Natural killer cell (primary cell): Measurements from ENCODE around the gene AIFM1. TPM values are rescaled to one million over a fixed set of nuclear protein-coding genes. Genes with fewer than 3 reads are reported as not detected.

Experiments
- ATAC-seq, 3 donors: fragments of 150-1000 bp in 2 of 3; fragments of 200-7000 bp in 1 of 3; cut with Tn5 transposase; 1 replicate in 1 of 3; 2 replicates in 2 of 3; pipeline ENCODE4 v1.10.0; 2021; ENCODE audit warnings: mild to moderate bottlenecking in 2 of 3, moderate library complexity in 2 of 3
- DNase-seq, 2 donors: peaks; one replicate each; pipeline versions ENCODE4 v3.0.0 to v3.0.0-alpha.2; 2013 to 2021; ENCODE audit warnings: mixed read lengths in 1 of 2
- H3K27ac ChIP-seq: one replicate; pipeline ENCODE4 v1.5.1; 2013; ENCODE audit warnings: mild to moderate bottlenecking, low read length
- H3K27me3 ChIP-seq: one replicate; pipeline ENCODE4 v1.6.1; 2013; ENCODE audit warnings: low read length; ENCODE audit not compliant: control insufficient read depth, insufficient read depth
- H3K36me3 ChIP-seq: one replicate; pipeline ENCODE4 v1.6.1; 2013; ENCODE audit warnings: low read length; ENCODE audit not compliant: control insufficient read depth, insufficient read depth
- H3K4me1 ChIP-seq: one replicate; pipeline ENCODE4 v1.6.1; 2013; ENCODE audit warnings: low read length; ENCODE audit not compliant: control insufficient read depth, insufficient read depth
- H3K4me3 ChIP-seq: one replicate; pipeline ENCODE4 v1.5.1; 2013; ENCODE audit warnings: low read length
- H3K9me3 ChIP-seq: one replicate; pipeline ENCODE4 v1.6.1; 2013; ENCODE audit warnings: low read length; ENCODE audit not compliant: control insufficient read depth, insufficient read depth
- H3K27ac Mint-ChIP-seq, 2 donors: one replicate each; pipeline ENCODE4 v1.8.0; 2022; ENCODE audit warnings: mild to moderate bottlenecking in 2 of 2, mixed read lengths in 2 of 2, moderate library complexity in 1 of 2
- H3K27me3 Mint-ChIP-seq, 2 donors: one replicate each; pipeline ENCODE4 v1.8.0; 2022; ENCODE audit warnings: low read depth in 2 of 2, mixed read lengths in 2 of 2
- H3K36me3 Mint-ChIP-seq: one replicate; pipeline ENCODE4 v1.8.0; 2022; ENCODE audit warnings: mixed read lengths
- H3K4me1 Mint-ChIP-seq, 2 donors: one replicate each; pipeline ENCODE4 v1.8.0; 2022; ENCODE audit warnings: mixed read lengths in 2 of 2
- H3K4me3 Mint-ChIP-seq: one replicate; pipeline ENCODE4 v1.8.0; 2022; ENCODE audit warnings: mild to moderate bottlenecking, moderate library complexity, mixed read lengths
- H3K9me3 Mint-ChIP-seq, 2 donors: one replicate each; pipeline ENCODE4 v1.8.0; 2022; ENCODE audit warnings: mixed read lengths in 2 of 2
- WGBS: methylation state at CpG from one replicate; pipeline ENCODE4 v1.1.7; 2013; ENCODE audit warnings: missing lambda C conversion rate; ENCODE audit not compliant: insufficient coverage; 5-methylcytosine and 5-hydroxymethylcytosine counted together
- intact Hi-C: fragments of 100-400 bp; cut with micrococcal nuclease; formaldehyde crosslinking; loops from one replicate; pipeline ENCODE4 v1.14.2; 2022
- total RNA-seq, 4 donors: library from RNA; stranded (reverse); fragments of 120-200 nt in 1 of 4; gene quantifications; one replicate each; pipeline versions ENCODE4 v1.2.3 to v1.2.4, GENCODE V29; 2013 to 2022
- TF ChIP-seq, protein P1 (sequence below): fragments of 200-600 bp; IDR thresholded peaks from one replicate; pipeline ENCODE4 v1.8.0; 2022; ENCODE audit warnings: antibody characterized with exemption

AIFM1 gene
- total RNA-seq: 10 to 100 TPM; 16.2 to 21.1 (median 17.0) TPM
- total RNA-seq (2013): 19.3 TPM

DNA sequence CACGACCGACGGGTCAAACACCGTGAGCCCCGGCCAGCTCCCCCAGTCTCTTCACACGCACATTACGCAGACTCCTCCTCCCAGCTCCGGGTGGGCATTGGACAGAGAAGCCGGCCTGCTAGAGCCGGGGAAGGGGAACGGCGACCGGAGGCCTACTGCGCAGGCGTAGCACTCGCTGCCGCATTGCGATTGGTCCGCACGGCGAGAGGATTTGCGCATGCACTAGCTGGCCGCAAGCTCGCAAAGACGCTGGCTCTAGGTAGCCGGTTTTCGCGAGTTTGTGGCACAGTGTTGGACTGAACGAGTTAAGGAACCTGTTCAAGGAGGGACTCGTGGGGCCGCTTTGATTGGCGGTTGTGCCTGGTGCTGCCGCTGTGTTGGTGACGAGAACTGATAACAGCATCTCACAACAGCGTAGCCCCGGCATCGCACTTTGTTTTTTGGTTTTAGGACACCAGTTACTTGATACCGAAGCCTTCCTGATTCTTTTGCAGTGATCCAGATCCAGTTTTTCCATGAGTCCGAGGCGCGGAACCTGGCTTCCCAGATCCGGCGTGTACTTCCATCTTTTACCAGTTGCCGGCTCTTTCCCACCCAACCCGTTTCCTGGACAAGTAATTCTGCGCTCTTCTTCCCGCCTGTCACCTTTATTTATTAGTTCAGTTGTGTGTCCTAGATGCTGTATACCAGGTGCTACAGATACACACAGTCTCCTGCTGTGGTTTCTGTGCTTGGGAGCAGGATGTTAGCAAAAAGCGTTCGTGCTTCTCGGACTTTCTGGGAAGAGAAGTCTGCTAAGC lies at the start of gene AIFM1:
TSS of gene AIFM1 (minus strand) at position 139 of the 800 bp plus-strand sequence. CDS start 185 bp downstream, outside the sequence.
- TF ChIP-seq, protein P1, sequence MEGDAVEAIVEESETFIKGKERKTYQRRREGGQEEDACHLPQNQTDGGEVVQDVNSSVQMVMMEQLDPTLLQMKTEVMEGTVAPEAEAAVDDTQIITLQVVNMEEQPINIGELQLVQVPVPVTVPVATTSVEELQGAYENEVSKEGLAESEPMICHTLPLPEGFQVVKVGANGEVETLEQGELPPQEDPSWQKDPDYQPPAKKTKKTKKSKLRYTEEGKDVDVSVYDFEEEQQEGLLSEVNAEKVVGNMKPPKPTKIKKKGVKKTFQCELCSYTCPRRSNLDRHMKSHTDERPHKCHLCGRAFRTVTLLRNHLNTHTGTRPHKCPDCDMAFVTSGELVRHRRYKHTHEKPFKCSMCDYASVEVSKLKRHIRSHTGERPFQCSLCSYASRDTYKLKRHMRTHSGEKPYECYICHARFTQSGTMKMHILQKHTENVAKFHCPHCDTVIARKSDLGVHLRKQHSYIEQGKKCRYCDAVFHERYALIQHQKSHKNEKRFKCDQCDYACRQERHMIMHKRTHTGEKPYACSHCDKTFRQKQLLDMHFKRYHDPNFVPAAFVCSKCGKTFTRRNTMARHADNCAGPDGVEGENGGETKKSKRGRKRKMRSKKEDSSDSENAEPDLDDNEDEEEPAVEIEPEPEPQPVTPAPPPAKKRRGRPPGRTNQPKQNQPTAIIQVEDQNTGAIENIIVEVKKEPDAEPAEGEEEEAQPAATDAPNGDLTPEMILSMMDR: no peak
- H3K4me1 Mint-ChIP-seq: peaks cover 17 to 29% of the 10 kb centered on the region in 2 donors
- no peaks in the 10 kb centered on the region for H3K36me3 Mint-ChIP-seq
- H3K4me1 ChIP-seq: peaks cover 11% of the 10 kb centered on the region
- no peaks in the 10 kb centered on the region for H3K36me3 ChIP-seq
- intact Hi-C loops: loop anchor here (5.0 kb wide), 1 partner anchor 384 kb away; no protein-coding TSS in a partner anchor
- no peaks in the 10 kb centered on the region for H3K9me3 ChIP-seq
- H3K27ac Mint-ChIP-seq: peak within 1 kb of the TSS; percentile 90 to 91
- peak within 1 kb of the TSS; percentile 71 for H3K4me3 ChIP-seq
- peaks cover 0 to 15% of the 10 kb centered on the region in 2 donors for H3K27me3 Mint-ChIP-seq
- DNase-seq: peak; percentile 82 to 94
- H3K4me3 Mint-ChIP-seq: peak within 1 kb of the TSS; percentile 88
- no peaks in the 10 kb centered on the region for H3K27me3 ChIP-seq
- peak within 1 kb of the TSS; percentile 91 for H3K27ac ChIP-seq
- ATAC-seq: peak; percentile 86 to 94 (median 88)
- no peaks in the 10 kb centered on the region for H3K9me3 Mint-ChIP-seq
- under 1% methylated on average over 48 of the region's 50 CpGs for WGBS

DNA sequence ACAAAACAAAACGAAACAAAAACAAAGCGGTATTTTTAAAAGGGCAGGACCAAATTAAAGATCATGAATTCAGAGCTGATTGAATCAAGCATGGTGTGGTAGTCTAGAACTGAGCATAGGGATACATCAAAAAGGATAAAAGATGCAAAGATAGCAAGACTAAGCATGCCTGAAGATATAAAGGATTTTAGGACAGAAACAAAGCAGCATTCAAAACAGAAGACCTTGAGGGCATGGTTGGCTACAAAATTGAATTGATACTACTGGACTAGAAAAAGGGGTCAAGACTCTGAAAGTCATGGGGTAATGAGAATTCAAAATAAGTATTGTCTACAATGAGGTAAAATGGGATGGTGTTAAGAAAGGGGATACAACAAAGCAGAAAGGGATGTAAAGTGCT lies 47.7 kb upstream of the AIFM1 start:
- no peak overlapping the region for H3K4me3 ChIP-seq
- no peaks in the 10 kb centered on the region for H3K4me1 ChIP-seq
- no peaks in the 10 kb centered on the region for H3K27me3 ChIP-seq
- WGBS: 100% methylated on average over 1 of the region's 2 CpGs
- H3K4me1 Mint-ChIP-seq: no peaks in the 10 kb centered on the region
- DNase-seq (no peak), ATAC-seq (no peak)
- no peaks in the 10 kb centered on the region for H3K9me3 Mint-ChIP-seq
- no peak overlapping the region for H3K27ac ChIP-seq
- peaks cover 7% of the 10 kb centered on the region for H3K36me3 Mint-ChIP-seq
- peaks cover 3% of the 10 kb centered on the region for H3K36me3 ChIP-seq
- intact Hi-C loops: no loop called here
- TF ChIP-seq, protein P1: no peak
- H3K27ac Mint-ChIP-seq: no peak overlapping the region
- H3K27me3 Mint-ChIP-seq: peaks cover 0 to 7% of the 10 kb centered on the region in 2 donors
- no peaks in the 10 kb centered on the region for H3K9me3 ChIP-seq
- H3K4me3 Mint-ChIP-seq: no peak overlapping the region

DNA sequence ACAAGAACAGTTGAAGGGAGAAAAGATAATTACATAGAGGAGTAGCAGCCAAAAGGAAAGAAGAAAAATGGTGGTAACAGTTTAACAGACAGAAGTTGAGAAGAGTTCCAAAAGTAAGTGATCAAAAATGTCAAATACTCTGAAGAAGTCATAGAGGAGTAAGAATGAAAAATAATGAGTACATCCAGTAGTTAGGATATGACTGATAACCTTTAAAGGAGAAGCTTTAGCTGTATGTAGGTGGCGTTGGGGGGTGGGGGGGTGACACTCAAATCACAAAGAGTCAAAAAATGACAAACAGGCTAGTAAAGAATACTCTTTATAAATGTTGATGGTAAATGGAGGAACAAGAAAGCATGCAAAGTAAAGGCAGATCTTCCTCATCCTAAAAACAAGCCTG lies 46.7 kb upstream of the AIFM1 start:
- Mint-ChIP-seq H3K4me1 (no peaks in the 10 kb centered on the region), H3K4me3 (no peak overlapping the region), H3K9me3 (no peaks in the 10 kb centered on the region), H3K36me3 (peaks cover 7% of the 10 kb centered on the region), H3K27ac (no peak overlapping the region), H3K27me3 (peaks cover 0 to 7% of the 10 kb centered on the region in 2 donors)
- no CpG with 5 or more reads among the region's 1 CpG for WGBS
- Histone ChIP-seq H3K4me3 (no peak overlapping the region), H3K27me3 (no peaks in the 10 kb centered on the region), H3K36me3 (peaks cover 3% of the 10 kb centered on the region), H3K27ac (no peak overlapping the region), H3K4me1 (no peaks in the 10 kb centered on the region), H3K9me3 (no peaks in the 10 kb centered on the region)
- ATAC-seq (no peak), DNase-seq (no peak)
- TF ChIP-seq, protein P1: no peak
- intact Hi-C loops: no loop called here
